Raji (cell line): ENCODE data around the gene ZIC4.

Experiments used
- POLR2A ChIP-seq: IDR thresholded peaks from 2 replicates; pipeline ENCODE4 v1.6.1; 2011; ENCODE audit warnings: low read depth, low read length, control low read depth; ENCODE audit not compliant: insufficient read depth

ZIC4 gene

GRCh38 chr3:147343926-147344325 lies 62.4 kb downstream of the ZIC4 start:
- TF ChIP-seq POLR2A: no peak

DNA sequence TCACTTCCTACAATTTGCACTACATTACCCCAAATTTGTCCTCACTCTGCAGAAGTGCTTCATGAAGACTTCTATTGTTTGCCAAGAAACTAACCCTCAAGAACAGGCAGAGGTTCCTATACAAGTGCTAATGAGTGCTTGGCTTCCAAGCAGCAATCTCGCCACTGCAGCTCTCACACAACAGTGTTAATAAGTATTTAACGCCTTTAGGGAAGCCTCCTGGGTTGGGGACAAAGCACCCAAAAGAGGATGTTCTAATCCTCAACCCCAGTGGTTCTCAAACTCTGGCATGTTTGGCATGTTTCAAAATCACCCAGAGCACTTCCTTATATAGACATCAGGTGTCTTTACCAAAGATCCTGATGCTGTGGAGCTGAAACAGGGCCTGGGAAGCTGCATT lies 64.6 kb downstream of the ZIC4 start:
- no peak for TF ChIP-seq POLR2A

DNA sequence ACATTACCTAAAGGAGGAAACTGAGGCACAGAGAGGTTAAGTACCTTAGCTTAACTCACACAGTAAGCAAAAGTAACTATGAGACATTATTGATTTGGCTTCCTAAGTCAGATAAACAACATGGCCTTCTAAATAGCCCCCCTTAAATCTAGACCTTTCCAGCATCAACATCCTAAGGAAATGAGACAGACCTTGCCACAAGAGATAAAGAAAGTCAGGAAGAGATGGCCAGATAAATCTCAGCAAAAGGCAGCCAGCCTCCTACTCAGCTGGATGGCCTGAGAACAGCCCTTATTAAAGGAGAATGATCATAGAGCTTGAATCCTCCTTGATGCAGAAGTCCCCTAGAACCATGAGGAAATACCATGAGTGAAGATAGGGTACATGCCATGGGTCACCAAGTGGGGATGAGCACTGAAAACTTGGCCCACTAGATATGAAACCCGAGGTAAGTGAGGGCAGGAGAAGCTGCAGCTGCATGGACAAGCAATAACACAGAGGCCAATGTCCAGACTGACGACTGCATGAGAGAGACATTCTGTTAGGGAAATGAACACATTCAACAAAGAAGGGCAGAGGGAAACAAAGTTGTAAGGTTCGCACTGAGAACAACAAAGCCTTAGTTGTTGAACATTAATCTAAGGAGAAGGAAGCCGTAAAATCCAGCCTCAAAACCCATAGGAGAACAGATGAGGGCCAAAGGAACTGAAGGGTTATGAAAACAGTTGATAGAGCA lies 69.6 kb downstream of the ZIC4 start:
- no peak for TF ChIP-seq POLR2A
